ENCODE measurements around the gene MARS2.

DNA sequence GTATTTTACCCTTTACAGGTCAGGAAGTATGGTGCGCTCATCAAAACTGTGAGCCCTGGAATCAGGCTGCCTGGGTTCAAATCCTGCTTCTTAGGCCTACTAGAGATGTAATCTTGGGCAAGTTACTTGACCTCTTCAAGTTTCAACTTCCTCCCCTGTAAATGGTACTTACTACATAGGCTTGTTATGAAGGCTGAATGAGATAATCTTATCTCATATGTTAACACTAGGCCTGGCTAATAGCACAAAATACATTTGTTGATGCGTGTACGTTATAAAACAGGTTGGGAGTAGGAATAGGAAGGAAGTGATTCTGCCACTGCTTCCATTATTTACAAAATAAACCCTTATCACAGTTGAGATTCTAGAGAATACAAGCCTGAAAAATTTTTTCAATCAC is 28.1 kb upstream of the MARS2 start:
- TF ChIP-seq, protein P1, sequence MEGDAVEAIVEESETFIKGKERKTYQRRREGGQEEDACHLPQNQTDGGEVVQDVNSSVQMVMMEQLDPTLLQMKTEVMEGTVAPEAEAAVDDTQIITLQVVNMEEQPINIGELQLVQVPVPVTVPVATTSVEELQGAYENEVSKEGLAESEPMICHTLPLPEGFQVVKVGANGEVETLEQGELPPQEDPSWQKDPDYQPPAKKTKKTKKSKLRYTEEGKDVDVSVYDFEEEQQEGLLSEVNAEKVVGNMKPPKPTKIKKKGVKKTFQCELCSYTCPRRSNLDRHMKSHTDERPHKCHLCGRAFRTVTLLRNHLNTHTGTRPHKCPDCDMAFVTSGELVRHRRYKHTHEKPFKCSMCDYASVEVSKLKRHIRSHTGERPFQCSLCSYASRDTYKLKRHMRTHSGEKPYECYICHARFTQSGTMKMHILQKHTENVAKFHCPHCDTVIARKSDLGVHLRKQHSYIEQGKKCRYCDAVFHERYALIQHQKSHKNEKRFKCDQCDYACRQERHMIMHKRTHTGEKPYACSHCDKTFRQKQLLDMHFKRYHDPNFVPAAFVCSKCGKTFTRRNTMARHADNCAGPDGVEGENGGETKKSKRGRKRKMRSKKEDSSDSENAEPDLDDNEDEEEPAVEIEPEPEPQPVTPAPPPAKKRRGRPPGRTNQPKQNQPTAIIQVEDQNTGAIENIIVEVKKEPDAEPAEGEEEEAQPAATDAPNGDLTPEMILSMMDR (conservative IDR thresholded peaks at IDR 0.05; ENCODE audit: low read length) = no peak
- no peak for TF ChIP-seq EZH2phosphoT487 (IDR thresholded peaks at IDR 0.05; ENCODE audit: borderline replicate concordance, low read depth, low read length)
